DND-41 (cell line): ENCODE data around the gene ZSCAN5A.
"Not testable (repeated sequence)": the region's sequence is repeated elsewhere in the genome, so short reads cannot be mapped to it uniquely, and the experiment has no call there.

Experiments used
- ATAC-seq: fragments of 200-7000 bp; cut with Tn5 transposase; 3 replicates; pipeline ENCODE4 v1.9.1; 2021; ENCODE audit warnings: low read depth; ENCODE audit not compliant: insufficient read depth
- DNase-seq: peaks from one replicate; pipeline ENCODE4 v3.0.0-alpha.2; 2020
- H2AFZ ChIP-seq: 2 replicates; pipeline ENCODE4 v1.6.0; 2012; ENCODE audit warnings: low read depth, low read length
- H3K27ac ChIP-seq: 2 replicates; pipeline ENCODE4 v1.5.1; 2012; ENCODE audit warnings: low read length, inconsistent platforms
- H3K27me3 ChIP-seq: fragments of 200-600 bp; sonication (generic); 2 replicates; pipeline ENCODE4 v1.6.0; 2012; ENCODE audit warnings: low read length, mild to moderate bottlenecking, inconsistent platforms; ENCODE audit not compliant: insufficient read depth, poor library complexity
- H3K36me3 ChIP-seq: 2 replicates; pipeline ENCODE4 v1.5.1; 2012; ENCODE audit warnings: low read length, inconsistent platforms; ENCODE audit not compliant: insufficient read depth
- H3K4me1 ChIP-seq: 2 replicates; pipeline ENCODE4 v1.5.1; 2012; ENCODE audit warnings: mild to moderate bottlenecking, low read length; ENCODE audit not compliant: insufficient read depth
- H3K4me2 ChIP-seq: 2 replicates; pipeline ENCODE4 v1.6.0; 2012; ENCODE audit warnings: mild to moderate bottlenecking, moderate library complexity, low read length, inconsistent platforms; ENCODE audit not compliant: insufficient read depth
- H3K4me3 ChIP-seq, 2 experiments: fragments of 200-600 bp in 1 of 2; shearing (Covaris generic) in 1 of 2; 2 replicates each; pipeline ENCODE4 v1.5.1; 2012 to 2016; ENCODE audit warnings: inconsistent platforms in 2 of 2, low read length in 2 of 2, mild to moderate bottlenecking in 2 of 2, low read depth in 1 of 2, moderate library complexity in 1 of 2
- H3K79me2 ChIP-seq: 2 replicates; pipeline ENCODE4 v1.6.0; 2012; ENCODE audit warnings: low read length, inconsistent platforms; ENCODE audit not compliant: insufficient read depth
- H3K9ac ChIP-seq: 2 replicates; pipeline ENCODE4 v1.6.0; 2012; ENCODE audit warnings: low read depth, mild to moderate bottlenecking, inconsistent platforms, low read length, moderate library complexity
- H3K9me3 ChIP-seq: 2 replicates; pipeline ENCODE4 v1.5.1; 2012; ENCODE audit warnings: low read length, moderate library complexity, mild to moderate bottlenecking, inconsistent platforms; ENCODE audit not compliant: insufficient read depth, severe bottlenecking
- H4K20me1 ChIP-seq: 2 replicates; pipeline ENCODE4 v1.6.0; 2012; ENCODE audit warnings: low read length; ENCODE audit not compliant: insufficient read depth
- CTCF ChIP-seq: IDR thresholded peaks from 2 replicates; pipeline ENCODE4 v1.5.1; 2012; ENCODE audit warnings: borderline replicate concordance, low read length, moderate library complexity, mild to moderate bottlenecking; ENCODE audit not compliant: poor library complexity, severe bottlenecking; ENCODE audit errors: extremely low read depth
- EZH2 ChIP-seq: IDR thresholded peaks from 3 replicates; pipeline ENCODE4 v1.6.1; 2012; ENCODE audit warnings: borderline replicate concordance, low read depth, mild to moderate bottlenecking, moderate library complexity, low read length, inconsistent platforms; ENCODE audit not compliant: severe bottlenecking

Gene ZSCAN5A

GRCh38 chr19:56176881-56177280 is 137.8 kb downstream of the ZSCAN5A start:
- no peaks in the 10 kb centered on the region for H4K20me1 ChIP-seq
- no peaks in the 10 kb centered on the region for H3K27me3 ChIP-seq
- no peaks in the 10 kb centered on the region for H3K79me2 ChIP-seq
- TF ChIP-seq CTCF (no peak), EZH2 (no peak)
- no peaks in the 10 kb centered on the region for H3K9me3 ChIP-seq
- no peak for ATAC-seq
- no peak overlapping the region for H3K9ac ChIP-seq
- no peaks in the 10 kb centered on the region for H3K36me3 ChIP-seq
- no peak overlapping the region for H3K27ac ChIP-seq
- DNase-seq: no peak
- no peak overlapping the region for H2AFZ ChIP-seq
- no peaks in the 10 kb centered on the region for H3K4me1 ChIP-seq
- no peak overlapping the region for H3K4me3 ChIP-seq
- H3K4me2 ChIP-seq: no peak overlapping the region

- not testable (repeated sequence) for H4K20me1 ChIP-seq, DNase-seq, H3K27ac ChIP-seq, H2AFZ ChIP-seq, ATAC-seq, H3K9me3 ChIP-seq, H3K4me3 ChIP-seq, H3K4me2 ChIP-seq, H3K9ac ChIP-seq, H3K36me3 ChIP-seq, H3K4me1 ChIP-seq, H3K27me3 ChIP-seq, H3K79me2 ChIP-seq
These were observed 138.3 kb downstream of the ZSCAN5A start for GRCh38 chr19:56176310-56176709.

GRCh38 chr19:56175861-56176307 is 138.8 kb downstream of the ZSCAN5A start, which contains the start of gene GALP:
Gene GALP (plus strand): TSS chr19:56176008. CDS start chr19:56177109, 1,101 bp downstream.
- not testable (repeated sequence) for H3K79me2 ChIP-seq, ATAC-seq, H3K4me2 ChIP-seq, H2AFZ ChIP-seq, H4K20me1 ChIP-seq, H3K4me1 ChIP-seq, DNase-seq, H3K4me3 ChIP-seq, H3K36me3 ChIP-seq, H3K27me3 ChIP-seq, H3K27ac ChIP-seq, H3K9ac ChIP-seq, H3K9me3 ChIP-seq

GRCh38 chr19:56174550-56174949 is 140.1 kb downstream of the ZSCAN5A start:
- Histone ChIP-seq H3K9ac (no peak overlapping the region), H3K4me2 (no peak overlapping the region), H4K20me1 (no peaks in the 10 kb centered on the region), H3K4me1 (no peaks in the 10 kb centered on the region), H3K27ac (no peak overlapping the region), H3K4me3 (no peak overlapping the region), H2AFZ (no peak overlapping the region), H3K9me3 (no peaks in the 10 kb centered on the region), H3K27me3 (no peaks in the 10 kb centered on the region), H3K79me2 (no peaks in the 10 kb centered on the region), H3K36me3 (no peaks in the 10 kb centered on the region)
- ATAC-seq (no peak), DNase-seq (no peak)
- TF ChIP-seq CTCF (no peak), EZH2 (no peak)

GRCh38 chr19:56174086-56174485 is 140.6 kb downstream of the ZSCAN5A start:
- DNase-seq (no peak), ATAC-seq (no peak)
- no peak overlapping the region for H3K9ac ChIP-seq
- TF ChIP-seq EZH2 (no peak), CTCF (no peak)
- H3K4me3 ChIP-seq: no peak overlapping the region
- no peaks in the 10 kb centered on the region for H4K20me1 ChIP-seq
- H3K27me3 ChIP-seq: no peaks in the 10 kb centered on the region
- H3K9me3 ChIP-seq: no peaks in the 10 kb centered on the region
- no peak overlapping the region for H2AFZ ChIP-seq
- H3K4me2 ChIP-seq: no peak overlapping the region
- no peaks in the 10 kb centered on the region for H3K4me1 ChIP-seq
- no peaks in the 10 kb centered on the region for H3K36me3 ChIP-seq
- no peaks in the 10 kb centered on the region for H3K79me2 ChIP-seq
- no peak overlapping the region for H3K27ac ChIP-seq
